Fibroblast of skin of left quadriceps (primary cell): Measurements from ENCODE around the gene DHRS4L2.
"Not testable (repeated sequence)": the region's sequence is repeated elsewhere in the genome, so short reads cannot be mapped to it uniquely, and the experiment has no call there.

Experiments
- DNase-seq, 2 experiments: peaks; one replicate each; pipeline ENCODE4 v3.0.0-alpha.2; 2013; ENCODE audit warnings: low read depth in 2 of 2

The DHRS4L2 gene

DNA sequence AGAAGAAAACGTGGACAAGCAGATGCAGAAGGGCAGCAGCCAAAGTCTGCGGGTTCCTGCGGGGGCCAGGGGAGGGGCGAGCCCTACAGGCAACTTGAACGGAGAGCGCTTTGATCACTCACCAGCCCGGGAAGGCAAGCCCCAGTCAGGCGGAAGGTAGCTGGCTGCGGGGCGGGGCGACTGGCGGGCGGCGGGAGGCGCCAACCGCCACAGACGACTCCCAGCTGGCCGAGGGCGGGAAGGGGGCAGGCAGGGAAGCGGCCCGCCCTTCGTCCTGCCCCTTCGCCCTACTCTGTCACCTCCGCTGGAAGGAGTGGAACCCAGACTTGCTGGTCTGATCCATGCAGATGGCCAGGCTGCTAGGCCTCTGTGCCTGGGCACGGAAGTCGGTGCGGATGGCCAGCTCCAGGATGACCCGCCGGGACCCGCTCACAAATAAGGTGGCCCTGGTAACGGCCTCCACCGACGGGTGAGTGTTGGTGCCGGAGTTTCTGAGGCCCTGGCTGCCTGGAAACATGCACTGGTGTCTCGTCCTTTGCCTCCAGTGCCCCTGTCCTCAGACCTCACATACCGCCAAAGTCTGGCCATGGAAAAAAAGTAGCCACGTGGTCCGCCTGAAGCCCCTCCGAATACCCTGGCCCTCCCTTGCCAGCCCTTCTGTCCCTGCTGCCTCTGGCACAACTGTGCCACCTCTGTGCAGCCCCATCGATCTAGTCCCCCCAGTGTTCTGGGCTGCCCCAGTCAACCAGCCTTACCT is at the start of gene DHRS4L2:
Gene DHRS4L2 (plus strand): TSS at position 323 of the 757 bp plus-strand sequence. CDS start 19 bp downstream, at position 342.
- DNase-seq = not testable (repeated sequence)

DNA sequence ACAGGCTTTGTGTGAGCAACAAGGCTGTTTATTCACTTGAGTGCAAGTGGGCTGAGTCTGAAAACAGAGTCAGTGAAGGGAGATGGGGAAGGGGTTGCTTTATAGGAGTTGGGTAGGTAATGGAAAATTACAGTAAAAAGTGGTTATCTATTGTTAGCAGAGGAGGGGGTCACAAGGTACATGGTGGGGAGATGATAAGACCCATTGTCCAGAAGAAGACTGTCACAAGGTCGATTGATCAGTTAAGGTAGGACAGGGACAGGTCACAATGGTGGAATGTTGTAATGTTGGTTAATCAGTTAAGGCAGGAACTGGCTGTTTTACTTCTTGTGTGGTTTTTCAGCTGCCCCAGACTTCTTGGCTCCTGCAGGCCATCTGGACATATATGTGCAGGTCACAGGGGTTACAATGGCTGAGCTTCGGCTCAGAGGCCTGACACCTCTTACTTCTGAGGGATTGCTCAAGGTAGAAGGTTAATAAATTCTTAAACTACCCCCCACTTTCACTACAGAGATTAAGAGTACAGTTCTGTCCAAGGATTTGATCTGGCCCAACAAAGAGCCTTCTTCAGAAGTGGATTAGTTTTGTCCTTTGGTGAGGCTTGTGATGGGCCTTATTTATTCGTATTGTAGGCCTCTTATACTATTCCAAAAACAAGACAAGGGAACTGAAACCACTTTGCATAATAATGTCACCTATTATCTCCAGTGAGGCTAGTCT is 49.0 kb upstream of the DHRS4L2 start:
- no peak for DNase-seq

DNA sequence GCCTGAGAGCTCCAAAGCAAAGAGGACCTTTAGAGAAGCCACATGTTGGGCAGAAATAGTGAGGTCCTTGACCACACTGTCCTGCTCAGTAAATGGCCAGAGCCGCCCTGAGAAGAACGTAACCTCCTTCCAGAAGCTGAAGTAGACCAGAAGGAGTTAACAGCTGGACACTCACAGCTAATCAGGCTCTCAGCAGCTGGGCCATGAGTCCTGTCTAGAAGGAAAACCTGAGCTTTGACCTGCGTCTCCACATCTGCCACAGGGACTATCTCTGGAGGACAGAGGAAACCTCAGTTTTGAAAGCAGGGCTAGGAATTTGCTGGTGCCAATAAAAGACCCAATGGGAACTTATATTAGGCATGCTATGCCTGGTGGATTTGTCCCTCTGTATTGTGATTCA is 47.5 kb upstream of the DHRS4L2 start:
- DNase-seq = no peak

DNA sequence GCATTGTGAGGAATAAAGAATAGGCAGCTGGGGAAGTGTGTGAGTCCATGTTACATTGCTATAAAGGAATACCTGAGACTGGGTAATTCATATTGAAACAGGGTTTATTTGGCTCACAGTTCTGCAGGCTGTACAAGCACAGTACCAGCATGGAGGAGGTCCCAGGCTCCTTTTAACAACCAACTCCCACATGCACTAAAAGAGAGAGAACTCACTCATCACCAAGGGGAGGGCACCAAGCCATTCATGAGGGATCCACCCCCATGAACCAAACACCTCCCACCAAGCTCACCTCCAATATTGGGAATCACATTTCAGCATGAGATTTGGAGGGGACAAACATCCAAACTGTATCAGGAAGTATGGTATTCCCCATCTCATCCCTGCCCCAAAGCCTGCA is 47.1 kb upstream of the DHRS4L2 start:
- no peak for DNase-seq

DNA sequence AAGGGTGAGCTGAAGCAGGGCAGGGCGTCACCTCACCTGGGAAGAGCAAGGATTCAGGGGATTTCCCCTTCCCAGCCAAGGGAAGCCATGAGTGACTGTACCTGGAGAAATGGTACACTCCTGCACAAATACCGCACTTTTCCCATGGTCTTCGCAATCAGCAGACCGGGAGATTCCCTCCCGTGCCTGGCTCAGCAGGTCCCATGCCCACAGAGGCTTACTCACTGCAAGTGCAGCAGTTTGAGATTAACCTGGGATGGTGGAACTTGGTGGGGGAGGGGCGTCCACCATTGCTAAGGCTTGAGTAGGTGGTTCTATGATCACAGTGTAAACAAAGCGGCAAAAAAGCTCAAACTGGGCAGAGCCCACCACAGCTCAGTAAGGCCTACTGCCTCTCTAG is 46.1 kb upstream of the DHRS4L2 start:
- DNase-seq = no peak

DNA sequence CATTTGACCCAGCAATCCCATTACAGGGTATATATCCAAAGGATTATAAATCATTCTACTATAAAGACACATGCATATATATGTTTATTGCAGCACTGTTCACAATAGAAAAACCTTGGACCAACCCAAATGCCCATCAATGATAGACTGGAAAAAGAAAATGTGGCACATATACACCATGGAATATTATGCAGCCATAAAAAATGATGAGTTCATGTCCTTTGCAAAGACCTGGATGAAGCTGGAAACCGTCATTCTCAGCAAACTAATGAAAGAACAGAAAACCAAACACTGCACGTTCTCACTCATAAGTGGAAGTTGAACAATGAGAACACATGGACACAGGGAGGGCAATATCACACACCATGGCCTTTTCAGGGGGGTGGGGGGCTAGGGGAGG is 39.7 kb upstream of the DHRS4L2 start:
- DNase-seq = not testable (repeated sequence)

DNA sequence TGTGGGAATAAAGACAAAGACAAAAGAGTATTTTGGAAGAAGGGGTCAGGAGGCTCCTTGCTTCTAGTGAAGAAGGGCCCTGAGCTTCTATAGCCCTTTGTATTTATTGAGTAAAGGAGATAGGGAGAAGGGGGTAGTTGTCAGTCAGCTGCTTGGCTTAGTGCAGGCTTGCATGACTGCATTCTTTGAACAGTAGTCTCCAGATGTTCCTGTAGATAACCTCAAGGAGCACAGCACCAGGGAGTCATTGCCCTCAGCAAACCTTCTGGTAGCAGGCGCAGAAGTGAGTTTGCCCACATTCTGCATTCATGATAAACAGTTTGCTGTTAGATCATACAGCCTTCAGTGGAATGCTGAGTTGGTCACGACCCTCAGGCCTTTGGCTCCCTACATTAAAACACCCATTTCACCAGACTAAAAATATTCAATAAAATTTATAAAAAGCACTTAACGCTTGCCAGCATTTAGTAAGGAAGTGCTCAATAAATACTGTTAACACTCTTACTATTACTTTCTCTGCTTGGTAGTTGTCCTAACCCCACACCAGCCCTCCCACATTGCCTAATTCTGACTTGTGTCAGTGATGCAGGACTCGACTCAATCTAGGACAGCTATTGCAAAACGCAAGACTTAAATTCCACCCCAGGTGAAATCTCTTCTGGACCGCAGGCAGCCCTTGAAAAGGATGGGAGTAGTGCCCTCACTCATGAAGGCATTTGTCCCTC is 38.2 kb upstream of the DHRS4L2 start:
- no peak for DNase-seq

DNA sequence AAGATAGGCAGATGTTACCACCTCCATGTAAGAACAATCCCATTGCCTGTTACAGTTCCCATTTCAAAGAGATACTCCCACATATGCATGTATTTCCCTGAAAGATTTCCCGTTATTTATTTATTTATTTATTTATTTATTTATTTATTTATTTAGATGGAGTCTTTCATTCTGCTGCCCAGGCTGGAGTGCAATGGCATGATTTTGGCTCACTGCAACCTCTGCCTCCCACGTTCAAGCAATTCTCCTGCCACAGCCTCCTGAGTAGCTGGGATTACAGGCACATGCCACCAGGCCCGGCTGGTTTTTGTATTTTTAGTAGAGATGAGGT is 37.6 kb upstream of the DHRS4L2 start:
- DNase-seq = not testable (repeated sequence)

DNA sequence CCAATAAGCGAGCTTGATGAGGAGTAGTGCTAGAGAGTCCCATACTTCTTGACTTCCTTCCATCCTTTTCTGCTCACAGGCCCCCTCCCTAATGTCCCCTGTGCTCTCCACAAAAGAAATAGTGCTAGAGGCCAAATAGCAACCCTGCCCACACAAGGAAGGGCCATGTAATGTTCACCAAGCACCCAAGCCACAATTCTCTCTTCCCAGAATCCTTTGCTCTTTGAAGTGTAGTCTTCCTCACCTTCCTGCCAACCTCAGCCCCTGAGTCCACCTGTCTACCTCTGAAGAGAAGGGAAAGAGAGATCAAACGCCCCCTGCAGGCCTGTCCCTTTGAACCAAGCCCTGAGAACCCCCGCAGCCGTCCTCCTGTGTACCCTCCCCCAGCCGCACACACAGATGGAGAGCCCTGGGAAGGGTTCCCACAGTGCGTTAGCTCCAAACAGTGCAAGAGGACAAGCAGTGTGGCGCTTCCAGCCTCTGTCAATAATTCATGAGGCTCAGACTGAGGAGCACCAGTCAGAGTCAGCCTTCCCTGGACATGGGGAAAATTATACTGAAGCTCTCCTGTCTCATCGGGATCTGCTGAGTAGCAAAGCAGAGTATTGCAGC is 37.0 kb upstream of the DHRS4L2 start:
- DNase-seq = no peak

DNA sequence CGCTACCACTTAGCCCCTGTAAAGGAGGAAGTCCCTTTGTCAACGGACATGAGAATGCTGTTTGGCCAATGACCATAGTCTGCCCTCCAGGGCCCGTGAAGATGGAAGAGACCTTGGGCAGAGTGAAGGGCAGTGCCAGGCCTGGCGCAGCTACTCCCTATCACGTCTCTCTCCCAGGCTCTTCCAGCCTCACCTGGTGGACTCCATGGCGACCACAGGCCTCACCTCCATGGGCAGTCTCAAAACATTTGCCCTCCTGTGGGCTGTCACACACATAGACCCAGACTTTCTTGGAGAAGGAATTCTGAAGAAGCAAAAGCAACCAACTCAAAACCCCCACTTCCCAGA is 35.6 kb upstream of the DHRS4L2 start:
- not testable (repeated sequence) for DNase-seq

DNA sequence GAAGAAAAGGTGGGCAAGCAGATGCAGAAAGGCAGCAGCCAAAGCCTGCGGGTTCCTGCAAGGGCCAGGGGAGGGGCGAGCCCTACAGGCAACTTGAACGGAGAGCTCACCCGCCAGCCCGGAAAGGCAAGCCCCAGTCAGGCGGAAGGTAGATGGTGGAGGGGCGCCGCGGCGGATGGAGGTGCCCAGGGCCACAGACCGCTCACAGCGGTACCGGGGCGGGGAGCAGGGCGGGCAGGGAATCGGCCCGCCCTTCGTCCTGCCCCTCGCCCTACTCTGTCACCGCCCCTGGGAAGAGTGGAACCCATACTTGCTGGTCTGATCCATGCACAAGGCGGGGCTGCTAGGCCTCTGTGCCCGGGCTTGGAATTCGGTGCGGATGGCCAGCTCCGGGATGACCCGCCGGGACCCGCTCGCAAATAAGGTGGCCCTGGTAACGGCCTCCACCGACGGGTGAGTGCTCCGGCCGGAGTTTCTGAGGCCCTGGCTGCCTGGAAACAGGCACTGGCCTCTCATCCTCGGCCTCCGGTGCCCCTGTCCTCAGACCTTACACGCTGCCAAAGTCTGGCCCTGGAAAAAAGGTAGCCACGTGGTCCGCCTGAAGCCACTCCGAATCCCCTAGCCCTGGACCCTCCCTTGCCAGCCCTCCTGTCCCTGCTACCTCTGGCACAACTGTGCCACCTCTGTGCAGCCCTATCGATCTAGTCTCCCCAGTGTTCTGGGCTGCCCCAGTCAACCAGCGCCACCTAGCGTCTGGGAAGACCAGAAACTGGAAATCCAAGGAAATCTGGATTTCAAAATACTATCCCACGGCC is 35.1 kb upstream of the DHRS4L2 start, which contains the start of gene DHRS4:
Gene DHRS4 (plus strand): TSS at position 307 of the 815 bp plus-strand sequence. CDS start 19 bp downstream, at position 326.
- DNase-seq = peak; percentile 55 to 57

DNA sequence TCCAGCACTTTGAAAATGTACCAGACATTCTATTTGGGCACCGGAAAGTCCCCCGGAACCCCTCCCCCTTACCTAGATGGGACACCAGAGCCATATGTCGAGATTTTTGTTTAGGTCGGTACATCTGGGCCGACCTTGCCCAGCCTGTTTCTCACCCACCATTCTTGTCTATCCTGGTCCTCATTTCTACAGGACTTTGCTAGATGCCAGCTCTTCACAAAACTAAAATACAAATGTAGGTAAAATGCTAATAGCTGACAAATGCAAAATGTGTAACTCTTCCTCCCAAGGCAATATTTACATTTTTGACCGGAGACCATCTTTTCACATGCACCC is 34.5 kb upstream of the DHRS4L2 start:
- DNase-seq = not testable (repeated sequence)

DNA sequence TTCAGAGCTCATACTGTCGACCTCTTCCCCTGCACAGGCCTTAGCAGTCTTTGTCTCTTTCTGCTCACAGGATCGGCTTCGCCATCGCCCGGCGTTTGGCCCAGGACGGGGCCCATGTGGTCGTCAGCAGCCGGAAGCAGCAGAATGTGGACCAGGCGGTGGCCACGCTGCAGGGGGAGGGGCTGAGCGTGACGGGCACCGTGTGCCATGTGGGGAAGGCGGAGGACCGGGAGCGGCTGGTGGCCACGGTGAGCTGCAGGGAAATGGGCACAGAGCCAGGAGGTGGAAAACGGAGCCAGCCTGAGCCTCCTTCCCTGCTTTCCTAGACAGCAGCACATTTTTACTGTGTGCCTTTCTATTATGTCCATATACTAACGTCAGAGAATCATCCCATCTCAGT is 33.8 kb upstream of the DHRS4L2 start:
- DNase-seq = not testable (repeated sequence)

DNA sequence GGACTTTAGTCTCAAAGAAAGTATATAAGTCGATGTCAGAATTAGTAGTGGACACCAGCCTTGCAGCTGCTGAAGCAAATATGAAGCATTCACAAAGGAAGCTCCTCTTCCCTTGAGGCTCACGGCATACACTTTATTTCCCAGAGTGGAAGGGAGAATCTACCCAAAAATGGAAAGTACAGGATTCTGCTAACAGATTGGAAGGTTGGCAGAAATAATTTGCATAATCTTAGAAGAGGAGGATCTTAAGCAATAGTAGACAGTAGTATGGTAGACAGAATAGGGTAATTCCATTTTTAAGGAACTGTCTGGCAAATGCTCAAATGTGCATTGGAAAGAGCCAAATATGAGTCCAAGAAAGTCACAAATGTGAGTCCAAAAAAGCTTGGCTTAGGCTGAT is 32.9 kb upstream of the DHRS4L2 start:
- DNase-seq = not testable (repeated sequence)

DNA sequence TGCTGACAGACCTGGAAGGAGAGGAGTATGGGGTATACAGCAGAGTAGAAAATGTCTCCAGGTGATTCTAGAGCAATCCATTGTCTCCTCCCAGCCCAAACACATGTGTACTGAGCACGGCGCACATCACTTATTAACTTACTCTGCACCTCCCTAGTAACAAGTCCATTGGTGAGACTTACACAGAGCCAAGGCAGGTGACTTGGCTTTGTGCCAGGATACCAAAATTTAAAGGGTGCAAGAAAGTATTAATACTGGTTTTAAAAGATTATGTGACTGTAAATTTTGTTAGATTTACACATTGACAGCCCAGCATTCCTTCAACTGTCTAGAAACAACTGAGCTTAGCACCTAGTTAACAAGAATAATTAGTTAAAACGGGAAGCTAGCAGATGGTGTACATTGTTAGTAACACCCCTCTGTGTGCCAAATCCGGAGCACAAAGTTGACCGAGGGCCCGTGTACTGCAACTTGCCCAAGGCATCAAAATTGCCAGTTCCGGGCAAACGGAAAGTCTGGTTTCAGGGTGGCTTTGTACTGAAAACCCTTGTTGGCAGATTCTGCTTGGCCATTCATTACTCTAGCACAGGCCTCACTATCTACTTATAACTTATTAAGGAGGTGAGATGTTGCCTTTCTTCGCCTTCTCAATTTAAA is 30.7 kb upstream of the DHRS4L2 start:
- not testable (repeated sequence) for DNase-seq

DNA sequence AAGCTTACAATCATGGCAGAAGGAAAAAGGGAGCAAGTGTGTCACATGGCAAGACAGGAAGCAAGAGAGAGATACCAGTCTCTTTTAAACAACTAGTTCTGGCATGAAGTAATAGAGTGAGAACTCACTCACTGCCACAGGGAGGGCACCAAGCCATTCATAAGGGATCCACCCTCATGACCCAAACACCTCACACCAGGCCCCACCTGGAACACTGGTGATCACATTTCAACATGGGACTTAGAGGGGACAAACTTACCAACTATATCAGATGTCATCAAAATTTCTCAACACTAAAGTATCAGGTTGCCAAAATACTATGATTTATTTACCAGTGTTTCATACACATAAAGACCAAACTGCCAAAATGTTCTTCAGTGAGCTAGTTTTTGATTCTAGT is 27.8 kb upstream of the DHRS4L2 start:
- not testable (repeated sequence) for DNase-seq

DNA sequence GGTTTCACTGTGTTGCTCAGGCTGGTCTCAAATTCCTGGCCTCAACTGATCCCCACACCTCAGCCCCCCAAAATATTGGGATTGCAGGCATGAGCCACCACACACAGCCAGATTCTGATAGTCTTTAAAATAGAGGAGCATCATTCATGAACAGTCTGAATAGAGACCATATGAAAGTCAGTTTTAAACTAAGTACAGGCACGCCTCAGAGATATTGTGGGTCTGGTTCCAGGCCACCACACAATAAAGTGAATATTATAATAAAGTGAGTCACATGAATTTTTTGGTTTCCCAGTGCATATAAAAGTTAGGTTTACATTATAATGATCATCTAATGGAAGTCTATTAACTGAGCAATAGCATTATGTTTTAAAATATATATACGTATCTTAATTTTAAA is 27.0 kb upstream of the DHRS4L2 start:
- DNase-seq = not testable (repeated sequence)

DNA sequence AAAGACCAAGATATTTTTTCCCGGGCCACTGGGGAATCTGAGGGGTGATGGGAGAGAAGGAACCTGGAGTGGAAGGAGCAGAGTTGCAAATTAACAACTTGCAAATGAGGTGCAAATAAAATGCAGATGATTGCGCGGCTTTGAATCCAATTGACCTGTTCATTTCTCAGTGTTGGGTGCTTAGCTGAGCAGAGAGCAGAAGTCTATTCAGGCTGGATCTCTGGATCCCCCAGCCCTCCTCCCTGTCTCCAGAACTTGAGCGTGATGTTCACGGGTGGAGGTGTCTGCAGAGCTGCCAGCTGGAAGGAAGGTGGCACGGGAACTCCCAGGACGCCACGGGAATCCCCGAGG is 19.6 kb upstream of the DHRS4L2 start:
- DNase-seq = not testable (repeated sequence)

DNA sequence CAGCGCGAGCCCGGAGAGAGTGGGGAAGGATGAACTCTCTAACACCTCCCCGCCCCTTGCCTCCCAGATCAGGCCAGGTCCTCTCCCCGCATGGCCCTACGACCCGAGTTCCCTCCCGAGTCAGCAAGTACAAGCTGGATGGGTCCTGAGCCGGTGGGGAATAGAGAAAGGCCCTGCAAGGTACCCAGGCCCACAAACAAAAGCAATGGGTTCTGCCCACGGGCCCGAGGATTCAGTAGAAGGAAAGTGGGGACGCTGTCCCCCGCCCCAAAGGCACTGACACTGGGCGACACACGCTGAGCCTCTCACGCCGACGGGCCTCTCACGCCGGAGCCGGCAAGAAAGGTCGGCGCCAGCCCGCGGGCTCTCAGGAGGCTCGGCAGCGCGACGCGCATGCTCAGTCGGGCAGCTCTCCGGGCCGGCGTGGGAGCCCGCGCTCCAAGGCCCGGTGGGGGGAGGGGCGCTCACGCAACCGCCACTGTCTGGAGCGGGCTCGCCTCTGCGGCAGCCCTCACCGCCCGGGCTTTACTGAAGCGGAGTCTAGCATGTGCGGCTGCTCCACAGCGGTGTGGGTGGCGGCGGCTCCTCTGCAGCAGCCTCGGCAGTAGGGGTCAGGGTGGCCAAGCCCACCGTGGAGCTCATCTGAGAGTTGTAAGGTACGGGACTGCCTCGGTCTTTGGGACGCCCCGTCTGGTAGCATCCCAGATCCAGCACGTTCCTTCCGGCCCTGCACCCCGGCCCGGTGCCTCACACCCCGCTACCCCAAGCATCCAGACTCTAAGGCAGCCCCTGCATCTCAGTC is 19.0 kb upstream of the DHRS4L2 start:
- DNase-seq = not testable (repeated sequence)

DNA sequence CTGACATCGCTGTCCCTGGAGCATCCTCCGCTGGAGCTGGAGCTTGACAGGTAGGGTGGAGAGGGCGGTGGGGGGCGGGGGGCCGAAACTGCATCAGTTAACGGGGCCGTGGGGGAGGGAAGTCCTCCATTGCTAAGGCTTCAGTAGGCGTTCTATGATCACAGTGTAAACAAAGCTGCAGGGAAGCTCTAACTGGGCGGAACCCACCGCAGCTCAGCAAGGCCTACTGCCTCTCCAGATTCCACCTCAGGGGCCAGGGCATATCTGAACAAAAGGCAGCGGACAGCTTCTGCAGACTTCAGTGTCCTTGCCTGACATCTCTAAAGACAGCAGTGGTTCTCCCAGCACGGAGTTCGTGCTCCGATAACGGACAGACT is 18.5 kb upstream of the DHRS4L2 start:
- not testable (repeated sequence) for DNase-seq
